Lower leg skin (tissue), 4 donors: ENCODE measurements around the gene PCDH12. TPM values are rescaled to one million over a fixed set of nuclear protein-coding genes. Genes with fewer than 3 reads are reported as not detected.

Source experiments
- DNase-seq, 2 donors: peaks; one replicate each; pipeline ENCODE4 v3.0.0-alpha.2; 2019; ENCODE audit warnings: low spot score in 2 of 2
- H3K4me3 ChIP-seq: fragments of 200-600 bp; sonication (generic); 2 replicates; pipeline ENCODE4 v1.5.1; 2017; ENCODE audit warnings: mild to moderate bottlenecking, low read depth; ENCODE audit not compliant: poor library complexity, severe bottlenecking
- CTCF ChIP-seq, 3 donors: fragments of 450-650 bp; IDR thresholded peaks; one replicate each; pipeline ENCODE4 v1.5.1; 2016; ENCODE audit warnings: antibody characterized with exemption in 3 of 3, mild to moderate bottlenecking in 3 of 3, moderate library complexity in 2 of 3
- POLR2A ChIP-seq, 2 donors: fragments of 450-650 bp; IDR thresholded peaks; one replicate each; pipeline ENCODE4 v1.6.1; 2016 to 2017; ENCODE audit warnings: antibody characterized with exemption in 2 of 2, mild to moderate bottlenecking in 1 of 2, moderate library complexity in 1 of 2
- WGBS, 2 donors: methylation state at CpG; one replicate each; pipeline ENCODE4 v1.1.5; 2018; 5-methylcytosine and 5-hydroxymethylcytosine counted together
- intact Hi-C: fragments of 100-400 bp; cut with DNase I; formaldehyde crosslinking; loops from one replicate; pipeline ENCODE4 v1.15.0; 2023; ENCODE audit warnings: low total_unique reads
- total RNA-seq, 4 donors: library from RNA; depleted of rRNA; stranded (reverse); fragments of >200 nt; gene quantifications; one replicate each; pipeline ENCODE4 v1.1.0, GENCODE V29; 2016

PCDH12 gene
- total RNA-seq, 4 donors from 2014 or later = 0.34 to 1.5 (median 0.54) TPM

- TF ChIP-seq CTCF (IDR thresholded peaks at IDR 0.05) = no peak
- TF ChIP-seq POLR2A (IDR thresholded peaks at IDR 0.05) = no peak
- WGBS, 2 donors = 0 to 43% methylated on average over 1 of the region's 1 CpG
- H3K4me3 ChIP-seq = no peak overlapping the region
- intact Hi-C loops = loop anchor here (5.0 kb wide), 1 partner anchor 158 kb away; no protein-coding TSS in a partner anchor
- DNase-seq = no peak
Observed at GRCh38 chr5:141989720-141990119, 31.7 kb upstream of the PCDH12 start.

- H3K4me3 ChIP-seq = no peak overlapping the region
- DNase-seq = no peak
- TF ChIP-seq CTCF (IDR thresholded peaks at IDR 0.05) = no peak
- TF ChIP-seq POLR2A (IDR thresholded peaks at IDR 0.05) = no peak
- intact Hi-C loops = no loop called here
Observed at GRCh38 chr5:141986072-141986471, 28.1 kb upstream of the PCDH12 start.

GRCh38 chr5:141982626-141983025, 24.6 kb upstream of the PCDH12 start:
- no peak overlapping the region for H3K4me3 ChIP-seq
- WGBS, 2 donors = 48 to 67% methylated on average over 2 of the region's 2 CpGs
- DNase-seq = no peak
- TF ChIP-seq CTCF (IDR thresholded peaks at IDR 0.05) (no peak), POLR2A (IDR thresholded peaks at IDR 0.05) (no peak)
- intact Hi-C loops = no loop called here

- no peak for TF ChIP-seq CTCF (IDR thresholded peaks at IDR 0.05)
- TF ChIP-seq POLR2A (IDR thresholded peaks at IDR 0.05) = no peak
- H3K4me3 ChIP-seq = no peak overlapping the region
- intact Hi-C loops = no loop called here
- DNase-seq = no peak
Observed at GRCh38 chr5:141978389-141978788, 20.4 kb upstream of the PCDH12 start.

GRCh38 chr5:141976176-141976575, 18.2 kb upstream of the PCDH12 start:
- H3K4me3 ChIP-seq = no peak overlapping the region
- intact Hi-C loops = no loop called here
- no peak for TF ChIP-seq CTCF (IDR thresholded peaks at IDR 0.05)
- TF ChIP-seq POLR2A (IDR thresholded peaks at IDR 0.05) = no peak
- no peak for DNase-seq
- WGBS, 2 donors = 54 to 72% methylated on average over 6 of the region's 6 CpGs

- intact Hi-C loops = no loop called here
- no peak overlapping the region for H3K4me3 ChIP-seq
- no peak for DNase-seq
- WGBS, 2 donors = 75 to 79% methylated on average over 1 of the region's 1 CpG
- TF ChIP-seq POLR2A (IDR thresholded peaks at IDR 0.05) = no peak
- TF ChIP-seq CTCF (IDR thresholded peaks at IDR 0.05) = no peak
Observed at GRCh38 chr5:141973871-141974595, 16.0 kb upstream of the PCDH12 start.
